ENCODE measurements around the gene FNBP1L. TPM values are rescaled to one million over a fixed set of nuclear protein-coding genes. Genes with fewer than 3 reads are reported as not detected.

FNBP1L gene
- total and polyA plus RNA-seq, 2 experiments from 2014 or later, result 56.3 to 132 TPM

DNA sequence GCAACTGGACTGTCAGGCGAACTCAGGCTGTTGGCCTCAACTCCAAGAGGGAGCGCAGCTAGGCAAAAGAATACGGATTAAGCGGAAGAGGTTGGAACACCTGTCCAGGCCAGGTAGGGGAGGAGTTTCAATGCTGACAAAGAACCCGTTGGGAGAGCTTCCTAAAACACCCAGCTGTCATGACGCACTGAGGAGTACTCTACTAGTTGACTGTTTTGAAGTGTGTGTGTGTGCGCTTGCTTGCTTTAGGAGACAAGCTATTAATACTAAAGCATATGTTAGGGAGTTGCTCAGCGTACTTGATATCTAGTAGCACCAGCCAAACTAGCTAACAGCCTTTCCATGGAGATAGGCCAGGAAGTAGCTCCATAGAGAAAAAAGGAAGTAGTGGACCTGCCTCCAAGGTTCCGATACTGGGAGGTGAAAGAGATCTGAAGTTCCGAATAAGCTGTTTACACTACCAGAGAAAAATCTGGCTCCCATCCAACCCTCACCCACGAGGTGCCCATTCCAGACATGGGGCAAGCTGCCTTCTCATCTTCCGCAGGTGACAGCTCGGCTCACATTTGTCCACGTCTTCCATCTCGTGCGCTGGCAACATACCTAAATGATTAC lies 974 bp upstream of the FNBP1L start:
- H3K4me1 ChIP-seq (ENCODE audit: insufficient read depth), result peaks cover 32% of the 10 kb centered on the region
- Mint-ChIP-seq H3K27me3 (ENCODE audit: insufficient read depth, low read depth, poor library complexity) (peaks cover 9% of the 10 kb centered on the region), H3K36me3 (ENCODE audit: low read depth) (peaks cover 9% of the 10 kb centered on the region; the same call in 1 of the 3 replicates), H3K4me1 (peaks cover 29% of the 10 kb centered on the region), H3K4me3 (peak overlapping the region; percentile 99), H3K9me3 (peaks cover 5% of the 10 kb centered on the region; the same call in 1 of the 3 replicates), H3K27ac (no peak overlapping the region)
- peaks cover 38% of the 10 kb centered on the region for H3K79me2 ChIP-seq (replicated peaks; ENCODE audit: insufficient read depth)
- TF ChIP-seq ETS1 (IDR thresholded peaks at IDR 0.05) (no peak), ZNF331 (CRISPR knock-in tag; IDR thresholded peaks at IDR 0.05; ENCODE audit: low read depth) (no peak), CREB1 (CRISPR knock-in tag; IDR thresholded peaks at IDR 0.05; ENCODE audit: low read depth) (no peak), NANOG (IDR thresholded peaks at IDR 0.05; ENCODE audit: borderline replicate concordance) (no peak), EZH2phosphoT487 (IDR thresholded peaks at IDR 0.05; ENCODE audit: unreplicated experiment) (no peak), POLR2AphosphoS5 (IDR thresholded peaks at IDR 0.05; ENCODE audit: low read depth) (no peak), ZNF462 (CRISPR knock-in tag; IDR thresholded peaks at IDR 0.05) (no peak), JUNB (IDR thresholded peaks at IDR 0.05; ENCODE audit: unreplicated experiment) (no peak), ZNF114 (CRISPR knock-in tag; IDR thresholded peaks at IDR 0.05) (no peak), REST (IDR thresholded peaks at IDR 0.05; ENCODE audit: unreplicated experiment) (no peak), EZH2 (IDR thresholded peaks at IDR 0.05; ENCODE audit: low read depth, unreplicated experiment) (no peak)
- TF ChIP-seq, protein P1, sequence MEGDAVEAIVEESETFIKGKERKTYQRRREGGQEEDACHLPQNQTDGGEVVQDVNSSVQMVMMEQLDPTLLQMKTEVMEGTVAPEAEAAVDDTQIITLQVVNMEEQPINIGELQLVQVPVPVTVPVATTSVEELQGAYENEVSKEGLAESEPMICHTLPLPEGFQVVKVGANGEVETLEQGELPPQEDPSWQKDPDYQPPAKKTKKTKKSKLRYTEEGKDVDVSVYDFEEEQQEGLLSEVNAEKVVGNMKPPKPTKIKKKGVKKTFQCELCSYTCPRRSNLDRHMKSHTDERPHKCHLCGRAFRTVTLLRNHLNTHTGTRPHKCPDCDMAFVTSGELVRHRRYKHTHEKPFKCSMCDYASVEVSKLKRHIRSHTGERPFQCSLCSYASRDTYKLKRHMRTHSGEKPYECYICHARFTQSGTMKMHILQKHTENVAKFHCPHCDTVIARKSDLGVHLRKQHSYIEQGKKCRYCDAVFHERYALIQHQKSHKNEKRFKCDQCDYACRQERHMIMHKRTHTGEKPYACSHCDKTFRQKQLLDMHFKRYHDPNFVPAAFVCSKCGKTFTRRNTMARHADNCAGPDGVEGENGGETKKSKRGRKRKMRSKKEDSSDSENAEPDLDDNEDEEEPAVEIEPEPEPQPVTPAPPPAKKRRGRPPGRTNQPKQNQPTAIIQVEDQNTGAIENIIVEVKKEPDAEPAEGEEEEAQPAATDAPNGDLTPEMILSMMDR (conservative IDR thresholded peaks at IDR 0.05; ENCODE audit: low read depth in 2 of 2), result no peak
- H2AFZ ChIP-seq, result no peak overlapping the region
- DNase-seq (ENCODE audit: low spot score) (peak; percentile 22), ATAC-seq (no peak)
- peak overlapping the region; percentile 94 for H3K4me2 ChIP-seq
- H3K9me2 ChIP-seq (ENCODE audit: insufficient read depth), result no peaks in the 10 kb centered on the region
- peak overlapping the region; percentile 95 for H3K4me3 ChIP-seq
- H3K27me3 ChIP-seq (ENCODE audit: insufficient read depth), result no peaks in the 10 kb centered on the region
- H3F3A ChIP-seq (replicated peaks; ENCODE audit: low read depth), result no peaks in the 10 kb centered on the region
- H4K20me1 ChIP-seq (replicated peaks; ENCODE audit: insufficient read depth), result peaks cover 11% of the 10 kb centered on the region
- H3K36me3 ChIP-seq (ENCODE audit: insufficient read depth), result no peaks in the 10 kb centered on the region
- no peak overlapping the region for H3K27ac ChIP-seq (ENCODE audit: low read depth)
